Measurements from ENCODE around the gene RBP3. TPM values are rescaled to one million over a fixed set of nuclear protein-coding genes. Genes with fewer than 3 reads are reported as not detected.

The RBP3 gene
- total and polyA plus RNA-seq, 11 donors: not detected

DNA sequence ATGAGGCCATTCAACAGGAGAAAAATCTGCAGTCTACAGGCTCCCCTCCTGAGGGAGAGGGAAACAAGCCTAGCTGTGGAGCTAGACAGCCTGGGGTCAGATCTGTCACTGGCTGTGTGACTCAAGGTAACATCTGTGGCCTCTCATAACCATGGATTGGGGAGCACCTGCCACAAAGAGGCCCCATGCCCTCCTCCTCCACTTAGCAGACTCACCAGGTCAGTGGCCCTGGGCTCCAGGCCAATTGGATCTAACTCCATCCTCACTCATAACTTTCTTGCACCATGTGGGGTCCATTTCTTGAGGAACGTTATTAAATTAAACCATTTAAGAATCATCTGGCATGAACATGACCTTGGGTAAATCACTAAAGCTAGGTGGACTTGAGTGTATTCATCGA is 46.3 kb upstream of the RBP3 start:
- Histone ChIP-seq H3K9me3 (no peaks in the 10 kb centered on the region), H3K27ac (no peak overlapping the region), H3K36me3 (no peaks in the 10 kb centered on the region), H3K4me1 (peaks cover 0 to 13% (median 5%) of the 10 kb centered on the region in 12 donors), H3K4me3 (peak overlapping the region in 2 of 12 donors; percentile 56 to 65), H3K27me3 (peaks cover 0 to 39% (median 17%) of the 10 kb centered on the region in 9 donors)
- intact Hi-C loops (cut with DNase I): no loop called here
- WGBS, 4 donors: 78 to 90% (median 79%) methylated on average over 2 of the region's 2 CpGs
- DNase-seq: no peak
- no peak for TF ChIP-seq POLR2A (IDR thresholded peaks at IDR 0.05)
- no peak for TF ChIP-seq CTCF (IDR thresholded peaks at IDR 0.05)
- ATAC-seq: no peak

DNA sequence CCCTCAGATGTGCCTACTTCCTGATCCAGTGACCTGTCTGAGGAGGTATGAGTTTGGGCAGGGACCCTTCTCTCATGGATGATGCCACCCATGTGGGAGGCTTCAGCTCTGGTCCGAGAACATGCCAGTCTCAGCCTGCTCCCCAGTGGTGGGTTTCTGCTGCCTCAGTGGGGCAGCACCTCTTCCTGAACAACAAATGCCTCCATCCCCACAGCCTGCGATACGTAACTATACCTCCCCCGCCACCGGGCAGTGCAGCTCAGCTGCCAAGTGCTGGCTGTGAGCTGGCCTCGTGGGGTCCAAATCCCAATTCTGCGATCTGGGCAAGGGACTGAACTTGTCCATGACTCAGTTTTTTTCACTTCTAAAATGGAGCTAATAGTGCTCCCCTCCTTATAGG is 45.1 kb upstream of the RBP3 start:
- Histone ChIP-seq H3K27ac (no peak overlapping the region), H3K4me1 (peaks cover 0 to 13% (median 5%) of the 10 kb centered on the region in 12 donors), H3K9me3 (no peaks in the 10 kb centered on the region), H3K27me3 (peaks cover 0 to 43% (median 17%) of the 10 kb centered on the region in 9 donors), H3K36me3 (no peaks in the 10 kb centered on the region), H3K4me3 (no peak overlapping the region)
- intact Hi-C loops (cut with DNase I): no loop called here
- ATAC-seq (no peak), DNase-seq (no peak)
- WGBS, 4 donors: 88 to 96% (median 89%) methylated on average over 7 of the region's 7 CpGs
- TF ChIP-seq CTCF (IDR thresholded peaks at IDR 0.05) (no peak), POLR2A (IDR thresholded peaks at IDR 0.05) (no peak)

DNA sequence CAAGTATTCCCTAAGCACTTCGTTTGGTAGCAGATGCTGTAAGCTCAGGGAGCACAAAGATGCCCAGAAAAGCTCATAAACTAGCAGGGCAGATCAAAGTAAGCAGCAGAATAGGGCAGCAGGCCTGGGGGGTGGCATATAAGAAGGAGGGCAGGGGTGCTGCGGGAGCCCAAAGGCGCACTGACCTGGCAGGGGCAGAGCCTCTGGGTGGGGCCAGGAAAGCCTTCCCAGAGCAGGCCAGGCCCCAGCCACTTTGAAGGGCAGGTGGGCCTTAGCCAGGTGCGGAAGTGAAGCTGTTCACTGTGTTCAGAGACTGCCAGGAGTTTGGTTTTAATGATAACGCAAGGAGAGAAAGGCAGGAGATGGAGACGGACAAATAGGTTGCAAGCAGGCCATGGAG is 44.3 kb upstream of the RBP3 start:
- Histone ChIP-seq H3K9me3 (no peaks in the 10 kb centered on the region), H3K27ac (no peak overlapping the region), H3K27me3 (peaks cover 0 to 40% (median 17%) of the 10 kb centered on the region in 9 donors), H3K4me1 (peaks cover 0 to 13% (median 5%) of the 10 kb centered on the region in 12 donors), H3K36me3 (no peaks in the 10 kb centered on the region), H3K4me3 (no peak overlapping the region)
- ATAC-seq (no peak), DNase-seq (no peak)
- intact Hi-C loops (cut with DNase I): no loop called here
- 87 to 89% (median 87%) methylated on average over 6 of the region's 6 CpGs for WGBS, 4 donors
- no peak for TF ChIP-seq CTCF (IDR thresholded peaks at IDR 0.05)
- TF ChIP-seq POLR2A (IDR thresholded peaks at IDR 0.05): no peak

DNA sequence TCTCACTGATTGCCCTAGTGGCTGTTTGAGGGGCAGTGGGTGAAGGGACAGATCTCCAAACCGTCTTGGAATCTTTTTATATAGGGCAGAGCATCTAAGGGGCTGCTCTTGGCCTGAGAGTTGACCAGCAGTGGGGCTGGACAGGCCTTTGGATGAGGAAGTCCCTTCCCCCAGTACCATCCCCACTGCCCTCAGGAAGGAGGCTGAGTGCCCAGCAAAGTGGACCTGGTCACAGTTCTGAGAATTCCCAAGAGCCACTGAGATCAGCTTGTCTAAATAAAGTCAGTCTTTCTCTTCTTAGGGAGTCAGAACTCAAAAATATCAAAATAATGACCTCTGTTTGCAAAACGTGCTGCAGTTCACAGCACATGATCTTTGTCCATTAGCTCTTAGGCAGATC is 42.6 kb upstream of the RBP3 start:
- no peak for DNase-seq
- Histone ChIP-seq H3K9me3 (no peaks in the 10 kb centered on the region), H3K36me3 (no peaks in the 10 kb centered on the region), H3K4me1 (peaks cover 0 to 5% (median 1%) of the 10 kb centered on the region in 12 donors), H3K27me3 (peaks cover 0 to 34% (median 11%) of the 10 kb centered on the region in 9 donors), H3K4me3 (no peak overlapping the region), H3K27ac (no peak overlapping the region)
- ATAC-seq: no peak
- TF ChIP-seq CTCF (IDR thresholded peaks at IDR 0.05) (no peak), POLR2A (IDR thresholded peaks at IDR 0.05) (no peak)
- WGBS, 4 donors: 54 to 68% (median 64%) methylated on average over 2 of the region's 2 CpGs
- intact Hi-C loops (cut with DNase I): no loop called here

All from heart left ventricle (tissue), 16 donors.